HepG2 (cell line): Measurements from ENCODE around the gene MGAT5. TPM values are rescaled to one million over a fixed set of nuclear protein-coding genes. Genes with fewer than 3 reads are reported as not detected.

ENCODE experiments used
- BRF2 ChIP-seq: sonication (generic); formaldehyde crosslinking; IDR thresholded peaks from 2 replicates; pipeline ENCODE4 v1.8.1; 2022; ENCODE audit warnings: mild to moderate bottlenecking, missing genetic modification reagents
- EP300 ChIP-seq, 3 experiments: sonication (generic) in 1 of 3; formaldehyde crosslinking in 1 of 3; IDR thresholded peaks; 2 replicates each; pipeline versions ENCODE4 v1.5.1 to v1.6.1; 2011 to 2020; ENCODE audit warnings: low read depth in 2 of 3, low read length in 2 of 3, borderline replicate concordance in 1 of 3, improper control_type of control experiment in 1 of 3, mild to moderate bottlenecking in 1 of 3, missing genetic modification reagents in 1 of 3, moderate library complexity in 1 of 3
- HNRNPUL1 ChIP-seq: fragments of 200-400 bp; formaldehyde crosslinking; IDR thresholded peaks from 2 replicates; pipeline ENCODE4 v1.6.1; 2017; ENCODE audit warnings: low read depth, mild to moderate bottlenecking, low read length, moderate library complexity
- NFIB ChIP-seq: sonication (generic); formaldehyde crosslinking; IDR thresholded peaks from 2 replicates; pipeline ENCODE4 v1.9.0; 2021; ENCODE audit warnings: missing genetic modification reagents, mild to moderate bottlenecking, borderline replicate concordance
- SOX13 ChIP-seq, 3 experiments: fragments of 450-650 bp in 1 of 3; sonication (generic) in 1 of 3; formaldehyde crosslinking in 1 of 3; IDR thresholded peaks in 2 of 3; conservative IDR thresholded peaks in 1 of 3; 2 replicates each; pipeline versions ENCODE4 v1.5.0 to v1.6.1; 2016 to 2020; ENCODE audit warnings: antibody characterized with exemption in 1 of 3, mild to moderate bottlenecking in 1 of 3, missing compliant biosample characterization in 1 of 3, missing genetic modification reagents in 1 of 3, moderate library complexity in 1 of 3
- SRY ChIP-seq: sonication (generic); formaldehyde crosslinking; IDR thresholded peaks from 2 replicates; pipeline ENCODE4 v1.8.0; 2022; ENCODE audit warnings: mild to moderate bottlenecking, missing genetic modification reagents
- WIZ ChIP-seq: sonication (generic); formaldehyde crosslinking; IDR thresholded peaks from 2 replicates; pipeline ENCODE4 v1.5.1; 2020; ENCODE audit warnings: mild to moderate bottlenecking, missing genetic modification reagents
- ZNF17 ChIP-seq: sonication (generic); formaldehyde crosslinking; IDR thresholded peaks from 2 replicates; pipeline ENCODE4 v1.5.0; 2020; ENCODE audit warnings: mild to moderate bottlenecking, missing genetic modification reagents
- ZNF510 ChIP-seq: sonication (generic); formaldehyde crosslinking; IDR thresholded peaks from 2 replicates; pipeline ENCODE4 v1.4.0; 2020; ENCODE audit warnings: low read depth, mild to moderate bottlenecking, missing genetic modification reagents
- ZNF605 ChIP-seq: sonication (generic); formaldehyde crosslinking; IDR thresholded peaks from 2 replicates; pipeline ENCODE4 v1.8.0; 2022; ENCODE audit warnings: mild to moderate bottlenecking, missing genetic modification reagents
- ZNF652 ChIP-seq: IDR thresholded peaks from 2 replicates; pipeline ENCODE4 v1.6.1; 2016; ENCODE audit warnings: low read depth, borderline replicate concordance
- ZNF772 ChIP-seq: sonication (generic); formaldehyde crosslinking; IDR thresholded peaks from 2 replicates; pipeline ENCODE4 v1.5.0; 2020; ENCODE audit warnings: mild to moderate bottlenecking, missing genetic modification reagents
- polyA plus RNA-seq, 8 experiments: library from polyadenylated mRNA; depleted of rRNA in 3 of 8; stranded (reverse) in 7 of 8; unstranded in 1 of 8; fragments of >200 nt; fragmentation: Illumina TruSeq in 4 of 8; extraction: Trizol in 4 of 8; gene quantifications; 2 replicates each; pipeline versions ENCODE4 v1.2.1 to v1.2.3, GENCODE V29; 2011 to 2016; ENCODE audit warnings: low read depth in 4 of 8, missing spikeins in 1 of 8, mixed read lengths in 1 of 8; ENCODE audit not compliant: insufficient read depth in 1 of 8
- total RNA-seq, 5 experiments: library from RNA; depleted of rRNA; stranded (reverse); fragments of >200 nt; fragmentation: Illumina TruSeq; extraction: Trizol; gene quantifications; 2 replicates each; pipeline ENCODE4 v1.2.3, GENCODE V29; 2016; ENCODE audit warnings: low read depth in 1 of 5

Gene MGAT5
- total and polyA plus RNA-seq, 2 of the 13 experiments (the other 11 are each of a cell fraction or from before 2014, with no cell fraction given), result 33.1 to 60.2 TPM

GRCh38 chr2:134413912-134414311, 160.0 kb downstream of the MGAT5 start (continued):
- TF ChIP-seq ZNF510 (CRISPR knock-in tag), result no peak
- no peak for TF ChIP-seq NFIB (CRISPR knock-in tag)
- TF ChIP-seq ZNF17 (CRISPR knock-in tag), result no peak
- no peak for TF ChIP-seq ZNF652
- TF ChIP-seq ZNF772 (CRISPR knock-in tag), result no peak
- no peak for TF ChIP-seq SRY (CRISPR knock-in tag)
- no peak for TF ChIP-seq HNRNPUL1
- TF ChIP-seq SOX13 (IDR thresholded peaks at IDR 0.05), result no peak
- 0 out of 4 replicates have a peak, but pooled peaks of 1 of the 2 experiments have one; percentile 16 for TF ChIP-seq SOX13 (CRISPR knock-in tag; conservative IDR thresholded peaks at IDR 0.05 in 1 of 2, IDR thresholded peaks at IDR 0.05 in 1 of 2)
- TF ChIP-seq WIZ (CRISPR knock-in tag), result no peak
- no peak for TF ChIP-seq ZNF605 (CRISPR knock-in tag)
- no peak for TF ChIP-seq BRF2 (CRISPR knock-in tag)
- TF ChIP-seq EP300 (IDR thresholded peaks at IDR 0.05; ENCODE audit: low read depth in 2 of 2, low read length in 2 of 2), result peak in 1 of 2 experiments; percentile 57; a peak in 2 of 4 replicates
- TF ChIP-seq EP300 (CRISPR knock-in tag; IDR thresholded peaks at IDR 0.05; ENCODE audit: borderline replicate concordance), result no peak
